ENCODE measurements around the gene EGFLAM.

EGFLAM gene

GRCh38 chr5:38258319-38259061 is at the start of gene EGFLAM:
Gene EGFLAM, plus strand, starts transcription at chr5:38258559. Its CDS starts 196 bp downstream, at chr5:38258755.
- DNase-seq, result no peak

DNA sequence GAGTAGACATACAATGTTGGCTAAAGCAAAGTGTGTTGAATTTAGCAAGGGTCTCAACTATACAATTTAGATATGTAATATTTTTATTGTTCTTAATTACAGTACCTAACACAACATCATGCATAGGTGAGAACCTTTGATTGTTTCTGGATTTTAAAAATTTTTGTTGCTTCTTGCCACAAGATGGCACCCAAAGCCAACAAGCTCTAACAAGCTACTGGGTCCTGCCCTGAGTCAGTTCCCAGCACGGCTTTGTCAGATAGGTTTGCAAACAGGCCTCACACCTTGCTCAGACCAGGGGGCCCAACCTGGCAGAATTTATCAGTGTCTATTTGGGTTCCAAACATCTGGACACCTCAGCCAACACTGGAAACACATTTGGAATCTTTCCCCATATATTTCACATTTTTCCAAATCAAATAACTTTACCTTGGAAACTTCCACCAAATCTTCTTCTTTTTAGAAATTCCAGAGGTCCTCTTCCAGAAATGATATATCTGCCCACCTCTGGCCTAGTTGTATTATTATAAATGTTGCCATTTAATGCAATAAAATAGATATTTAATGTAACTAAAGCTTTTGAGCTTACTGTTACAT is 49.5 kb upstream of the EGFLAM start:
- no peak for DNase-seq

- DNase-seq, result no peak
Observed at GRCh38 chr5:38210676-38211353, 47.5 kb upstream of the EGFLAM start.

GRCh38 chr5:38211354-38211710 is 47.0 kb upstream of the EGFLAM start:
- no peak for DNase-seq

GRCh38 chr5:38212307-38212706 is 46.1 kb upstream of the EGFLAM start:
- DNase-seq, result no peak

- DNase-seq, result no peak
Observed at GRCh38 chr5:38226091-38226490, 32.3 kb upstream of the EGFLAM start.

GRCh38 chr5:38228914-38229313 is 29.4 kb upstream of the EGFLAM start:
- no peak for DNase-seq

- no peak for DNase-seq
Observed at GRCh38 chr5:38234737-38235136, 23.6 kb upstream of the EGFLAM start.

GRCh38 chr5:38237681-38238080 is 20.7 kb upstream of the EGFLAM start:
- DNase-seq, result no peak

- no peak for DNase-seq
Observed at GRCh38 chr5:38240212-38240611, 18.1 kb upstream of the EGFLAM start.

- DNase-seq, result no peak
Observed at GRCh38 chr5:38241655-38242054, 16.7 kb upstream of the EGFLAM start.

GRCh38 chr5:38245307-38245706 is 13.1 kb upstream of the EGFLAM start:
- DNase-seq, result no peak

DNA sequence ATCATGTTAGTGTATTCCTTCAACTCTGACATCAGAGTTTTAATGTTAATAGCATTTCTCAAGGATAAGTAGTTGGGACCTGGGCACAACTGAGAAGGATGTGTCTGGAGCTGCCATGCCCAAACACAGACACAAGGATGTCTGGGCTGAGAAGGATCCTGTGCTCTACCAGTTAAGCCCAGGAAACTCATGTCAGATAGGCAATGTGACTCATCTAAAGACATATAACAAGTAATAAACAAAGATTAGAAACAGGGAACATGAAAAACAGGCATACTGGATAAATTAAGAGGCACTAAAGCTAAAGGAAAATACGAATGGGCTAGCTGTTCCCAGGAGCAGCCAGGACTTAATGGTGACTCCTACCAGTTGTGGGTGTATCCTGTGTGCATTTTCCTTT is 9.1 kb upstream of the EGFLAM start:
- no peak for DNase-seq

- no peak for DNase-seq
Observed at GRCh38 chr5:38249812-38250211, 8.5 kb upstream of the EGFLAM start.

GRCh38 chr5:38250763-38251448 is 7.5 kb upstream of the EGFLAM start:
- DNase-seq, result no peak

DNA sequence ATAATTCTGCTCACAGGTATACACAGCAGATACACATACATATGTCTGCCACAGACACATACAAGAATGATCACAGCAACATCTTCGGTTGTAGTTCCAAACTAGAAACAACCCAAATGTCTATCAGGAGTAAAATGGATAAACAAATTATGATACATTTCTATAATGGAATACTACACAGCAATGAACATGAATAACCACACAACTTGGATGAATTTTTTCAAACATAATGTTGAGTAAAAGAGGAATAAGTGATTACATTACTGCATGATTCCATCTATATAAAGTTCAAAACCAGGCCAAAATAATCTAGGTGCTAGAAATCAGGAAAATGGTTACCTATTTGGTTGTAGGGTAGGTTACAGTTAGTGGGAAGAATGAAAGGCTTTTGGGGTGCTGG is 4.6 kb upstream of the EGFLAM start:
- no peak for DNase-seq

DNA sequence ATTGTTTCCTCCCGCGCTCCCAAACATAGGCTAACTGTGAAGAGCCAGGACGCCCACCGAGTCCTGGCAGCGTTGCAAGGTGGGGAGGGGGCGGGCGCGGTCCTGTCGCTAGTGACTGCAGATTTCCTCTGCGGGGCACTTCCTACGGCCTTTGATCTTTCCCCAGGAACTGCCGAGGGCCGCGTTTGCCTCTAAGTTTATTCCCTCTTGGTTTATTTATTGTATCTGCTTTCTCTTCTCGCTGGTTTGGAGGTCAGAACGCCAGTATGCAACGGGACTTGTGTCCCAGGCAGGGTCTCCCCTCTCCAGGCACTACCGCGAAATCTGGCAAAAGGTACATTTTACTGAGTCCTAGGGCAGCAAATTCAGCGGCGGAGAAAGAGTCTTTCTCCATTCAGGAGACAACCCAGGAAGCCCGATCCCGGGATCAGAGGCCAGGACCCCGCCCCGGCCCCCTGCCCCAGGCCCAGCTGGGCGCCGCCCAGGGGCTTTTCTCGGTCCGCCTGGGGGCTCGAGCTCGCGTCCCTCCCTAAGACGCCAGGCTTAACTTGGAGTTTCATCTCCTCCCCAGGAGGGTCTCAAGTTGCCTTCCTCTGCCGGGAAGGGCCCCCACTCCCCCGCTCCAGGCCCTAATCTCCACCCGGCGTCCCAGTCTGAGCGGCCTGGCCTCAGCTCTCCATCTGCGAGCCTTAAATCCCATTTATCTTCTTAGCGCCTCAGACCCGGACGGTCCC is 884 bp upstream of the EGFLAM start:
- no peak for DNase-seq

DNA sequence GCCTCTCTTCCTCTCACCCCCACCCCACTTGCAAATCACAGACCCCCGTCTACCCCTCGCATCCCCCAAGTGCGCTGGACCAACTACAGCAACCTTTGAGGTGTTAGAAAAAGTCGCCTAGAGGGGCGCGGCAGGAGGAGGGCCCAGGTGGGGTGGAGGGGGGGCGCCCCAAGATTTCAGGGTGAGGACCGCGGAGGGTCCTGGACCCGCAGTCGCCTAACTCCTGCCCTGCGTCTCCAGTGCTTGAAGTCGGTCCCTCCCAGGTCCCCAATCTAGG is 379 bp upstream of the EGFLAM start:
- DNase-seq, result no peak

DNA sequence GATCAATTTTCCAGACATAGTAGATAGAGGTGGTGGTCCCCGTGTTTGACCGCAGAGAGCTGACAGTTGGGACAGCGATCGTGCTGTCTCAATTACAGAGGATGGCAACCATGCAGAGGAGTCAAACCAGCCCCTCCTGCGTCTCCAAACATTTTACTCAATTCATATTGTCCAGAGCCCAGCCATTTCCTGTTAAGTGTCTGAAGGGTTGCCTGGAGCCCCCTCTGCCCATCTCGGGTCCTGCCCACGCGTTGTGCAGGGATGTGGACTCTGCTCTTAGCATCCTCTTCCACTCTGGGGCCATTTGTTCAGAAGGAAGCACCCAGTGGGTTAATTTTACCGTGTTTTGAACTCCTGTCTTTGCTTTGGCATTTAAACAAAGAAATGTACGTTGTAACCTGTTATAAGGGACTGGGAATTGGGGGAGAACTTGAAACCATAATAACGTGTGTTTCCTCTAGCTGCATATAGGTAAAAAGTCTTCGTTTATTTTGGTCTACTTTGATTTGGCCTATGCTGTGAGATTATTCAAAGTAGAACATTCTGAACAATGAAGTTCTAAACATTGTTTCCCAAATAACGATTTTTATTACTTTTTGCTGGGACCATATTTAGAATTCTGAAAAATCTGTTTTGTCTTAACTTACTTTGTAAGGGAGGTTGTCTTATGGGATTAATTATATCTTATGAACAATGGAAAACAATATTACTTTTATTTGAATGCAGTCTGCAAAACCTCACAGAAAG is 876 bp downstream of the EGFLAM start:
- DNase-seq, result no peak

GRCh38 chr5:38259809-38260160 is 1.4 kb downstream of the EGFLAM start:
- DNase-seq, result no peak

- DNase-seq, result no peak
Observed at GRCh38 chr5:38263983-38264382, 5.6 kb downstream of the EGFLAM start.

DNA sequence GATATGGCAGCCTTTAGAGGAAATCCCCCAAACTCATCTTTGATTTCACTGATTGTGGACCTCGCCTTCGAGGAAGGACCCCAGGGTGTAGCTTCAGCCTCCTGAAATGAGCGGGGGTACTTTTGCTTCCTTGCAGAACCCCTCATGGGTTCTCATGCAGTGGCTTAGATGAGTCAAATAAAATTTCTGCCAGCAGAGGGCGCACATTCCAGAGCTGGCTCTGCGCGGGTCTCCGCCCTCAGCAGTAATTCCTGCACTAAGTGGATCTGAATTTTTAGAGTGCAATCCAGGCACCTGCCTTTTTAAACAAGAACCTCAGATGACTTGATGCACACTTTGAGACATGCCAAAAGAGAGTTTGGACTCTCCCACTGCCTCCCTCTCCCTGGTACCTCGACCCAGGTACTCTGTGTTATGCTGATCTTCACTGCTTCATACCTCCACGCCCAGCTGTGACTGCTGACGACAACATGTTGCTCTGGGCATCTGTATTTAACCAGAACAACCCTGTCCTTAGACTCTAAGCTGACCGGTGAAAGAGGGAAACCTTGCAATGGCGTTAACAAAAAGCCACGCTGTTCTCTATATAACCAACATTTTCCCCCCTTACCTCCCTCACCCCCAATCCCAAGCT is 7.3 kb downstream of the EGFLAM start:
- peak; percentile 29 for DNase-seq

All from CD4-positive, alpha-beta T cell treated with Interleukin-12 subunit alpha and Interleukin-12 subunit beta, for 1 hour (primary cell).